DMS114 treated with DMSO at 0.1 percent for 48 hours (cell line): ENCODE results near the gene DEFB131A.
"Not testable (repeated sequence)": the region's sequence is repeated elsewhere in the genome, so short reads cannot be mapped to it uniquely, and the experiment has no call there.

Source experiments
- DNase-seq: peaks from one replicate; lab custom pipeline; 2025; ENCODE audit not compliant: unreplicated experiment; lab: John Stamatoyannopoulos, UW

The DEFB131A gene, protein sequence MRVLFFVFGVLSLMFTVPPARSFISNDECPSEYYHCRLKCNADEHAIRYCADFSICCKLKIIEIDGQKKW

GRCh38 chr4:9444114-9444513 is at the start of gene DEFB131A:
TSS of gene DEFB131A (plus strand) at chr4:9444414. CDS start at chr4:9444534, 120 bp downstream.
- not testable (repeated sequence) for DNase-seq

GRCh38 chr4:9405774-9406173 is 38.4 kb upstream of the DEFB131A start:
- not testable (repeated sequence) for DNase-seq

DNA sequence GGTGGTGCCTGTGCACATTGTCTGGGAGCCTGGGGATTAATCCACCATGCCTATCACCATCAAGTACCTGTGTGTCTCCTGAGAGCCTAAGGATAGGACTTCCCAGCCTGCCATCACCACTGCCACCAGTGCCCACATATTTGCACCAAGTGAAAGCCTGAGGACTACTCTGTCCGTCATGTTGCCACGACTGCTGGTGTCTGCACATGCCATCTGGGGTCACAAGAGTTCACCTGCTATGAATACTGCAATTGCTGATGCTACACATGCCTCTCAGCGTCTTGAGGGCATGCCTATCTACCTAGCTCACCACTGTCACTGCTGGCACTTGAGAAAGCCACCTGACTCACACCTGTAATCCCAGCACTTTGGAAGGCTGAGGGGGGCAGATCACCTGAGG is 37.7 kb upstream of the DEFB131A start:
- DNase-seq, result not testable (repeated sequence)

- no peak for DNase-seq
These were observed 34.4 kb upstream of the DEFB131A start for GRCh38 chr4:9409793-9410192.

GRCh38 chr4:9421884-9422455 is 22.2 kb upstream of the DEFB131A start:
- DNase-seq, result not testable (repeated sequence)

- DNase-seq, result not testable (repeated sequence)
These were observed 18.3 kb upstream of the DEFB131A start for GRCh38 chr4:9425916-9426315.

GRCh38 chr4:9430061-9430460 is 14.2 kb upstream of the DEFB131A start:
- not testable (repeated sequence) for DNase-seq

DNA sequence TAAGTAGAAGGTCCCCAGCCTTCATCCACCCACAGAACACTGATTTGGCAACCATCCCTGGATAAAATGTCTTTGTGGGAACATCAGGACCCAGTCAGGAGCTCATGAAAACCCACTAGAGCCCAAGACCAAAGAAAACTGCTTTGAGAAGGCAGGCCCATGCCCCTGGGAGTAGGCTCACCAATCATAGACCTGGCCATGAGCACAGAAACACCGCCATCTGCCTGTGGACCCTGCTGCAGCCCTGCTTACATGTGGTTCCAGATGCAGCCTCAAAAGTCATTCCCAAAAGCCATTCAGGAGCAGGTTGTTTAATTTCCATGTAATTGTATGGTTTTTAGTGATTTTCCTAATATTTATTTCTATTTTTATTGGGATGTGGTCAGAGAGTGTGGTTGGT is 10.9 kb upstream of the DEFB131A start:
- not testable (repeated sequence) for DNase-seq

GRCh38 chr4:9436728-9437127 is 7.5 kb upstream of the DEFB131A start:
- DNase-seq, result not testable (repeated sequence)

DNA sequence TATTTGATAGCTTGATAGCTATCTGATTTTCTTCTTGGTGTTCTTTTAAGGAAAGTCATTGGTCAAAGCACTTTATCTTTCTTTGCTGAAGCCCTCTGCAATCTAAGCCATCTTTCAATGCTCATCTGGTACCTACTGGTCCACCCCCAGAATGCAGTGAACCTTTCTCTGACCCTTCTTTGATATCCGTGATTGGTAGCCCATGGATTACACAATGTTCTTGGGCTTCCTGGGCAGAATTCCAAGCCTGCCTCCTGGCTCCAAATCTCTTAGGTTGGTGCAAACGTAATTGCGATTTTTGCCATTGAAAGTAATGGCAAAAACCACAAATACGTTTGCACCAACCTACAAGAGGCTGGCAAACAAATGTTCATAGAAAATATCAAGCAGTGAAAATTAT is 1.9 kb upstream of the DEFB131A start:
- DNase-seq, result not testable (repeated sequence)

- not testable (repeated sequence) for DNase-seq
These were observed 467 bp downstream of the DEFB131A start for GRCh38 chr4:9444681-9445080.

GRCh38 chr4:9452251-9452650 is 8.0 kb downstream of the DEFB131A start:
- not testable (repeated sequence) for DNase-seq

DNA sequence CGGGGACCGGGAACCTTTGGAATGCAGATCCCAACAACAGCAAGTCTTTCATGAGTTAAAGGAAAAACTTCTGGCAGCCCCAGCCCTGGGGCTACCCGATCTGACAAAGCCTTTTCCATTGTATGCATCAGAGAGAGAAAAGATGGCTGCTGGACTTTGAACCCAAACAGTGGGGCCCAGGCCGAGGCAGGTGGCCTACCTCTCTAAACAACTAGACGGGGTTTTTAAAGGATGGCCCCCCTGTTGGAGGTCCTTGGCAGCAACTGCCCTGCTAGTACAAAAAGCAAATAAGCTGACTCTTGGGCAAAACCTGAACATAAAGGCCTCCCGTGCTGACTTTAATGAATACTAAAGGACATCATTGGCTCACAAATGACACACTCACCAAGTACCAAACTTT is 10.1 kb downstream of the DEFB131A start:
- not testable (repeated sequence) for DNase-seq

DNA sequence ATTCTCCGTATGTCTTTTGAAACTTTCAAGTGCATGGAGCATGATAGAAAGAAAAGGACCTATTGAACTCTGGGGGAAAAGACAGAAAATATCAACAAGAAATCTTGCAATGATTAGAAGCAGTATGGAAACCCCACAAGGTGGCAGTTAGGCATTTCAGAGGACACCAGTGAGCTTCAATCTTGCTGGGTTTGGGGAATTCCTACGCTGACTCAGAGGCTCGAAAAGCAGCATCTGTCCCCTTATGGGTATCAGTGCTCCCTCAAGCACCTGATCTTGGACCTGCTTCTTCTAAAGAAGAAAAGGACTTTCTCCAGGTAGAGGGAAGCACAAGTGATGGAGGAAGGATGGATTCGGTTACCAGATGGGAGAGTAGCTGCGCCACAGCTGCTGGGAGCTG is 10.8 kb downstream of the DEFB131A start:
- DNase-seq, result not testable (repeated sequence)

- DNase-seq, result not testable (repeated sequence)
These were observed 35.3 kb downstream of the DEFB131A start for GRCh38 chr4:9479466-9479865.

GRCh38 chr4:9480066-9480465 is 35.9 kb downstream of the DEFB131A start:
- not testable (repeated sequence) for DNase-seq

DNA sequence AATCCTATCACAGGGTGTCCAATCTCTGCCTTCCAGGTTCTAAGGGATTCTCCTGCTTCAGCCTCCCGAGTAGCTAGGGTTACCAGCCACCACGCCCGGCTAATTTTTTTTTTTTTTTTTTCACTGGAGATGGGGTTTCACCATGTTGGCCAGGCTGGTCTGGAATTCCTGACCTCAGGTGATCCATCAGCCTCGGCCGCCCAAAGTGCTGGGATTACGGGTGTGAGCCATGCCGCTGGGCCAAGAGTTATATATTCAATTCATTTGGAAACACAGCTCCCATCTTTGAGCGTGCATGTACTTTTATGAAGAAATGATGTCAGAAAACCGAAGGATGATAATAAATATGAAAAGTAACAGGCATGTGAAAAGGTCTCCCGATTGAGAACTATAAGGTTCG is 38.7 kb downstream of the DEFB131A start:
- not testable (repeated sequence) for DNase-seq

GRCh38 chr4:9483682-9484081 is 39.5 kb downstream of the DEFB131A start:
- not testable (repeated sequence) for DNase-seq

DNA sequence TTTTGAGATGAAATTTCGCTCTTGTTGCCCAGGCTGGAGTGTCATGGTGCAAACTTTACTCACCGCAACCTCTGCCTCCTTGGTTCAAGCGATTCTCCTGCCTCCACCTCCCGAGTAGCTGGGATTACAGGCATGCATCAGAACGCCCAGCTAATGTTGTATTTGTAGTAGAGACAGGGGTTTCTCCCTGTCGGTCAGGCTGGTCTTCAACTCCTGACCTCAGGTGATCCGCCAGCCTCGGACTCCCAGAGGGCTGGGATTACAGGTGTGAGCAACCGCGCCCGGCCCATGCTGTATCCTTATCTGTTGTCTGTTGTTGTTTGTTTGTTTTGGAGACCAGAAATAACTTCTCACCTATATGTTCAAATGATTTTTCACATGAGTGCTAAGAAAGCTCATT is 42.7 kb downstream of the DEFB131A start:
- not testable (repeated sequence) for DNase-seq

DNA sequence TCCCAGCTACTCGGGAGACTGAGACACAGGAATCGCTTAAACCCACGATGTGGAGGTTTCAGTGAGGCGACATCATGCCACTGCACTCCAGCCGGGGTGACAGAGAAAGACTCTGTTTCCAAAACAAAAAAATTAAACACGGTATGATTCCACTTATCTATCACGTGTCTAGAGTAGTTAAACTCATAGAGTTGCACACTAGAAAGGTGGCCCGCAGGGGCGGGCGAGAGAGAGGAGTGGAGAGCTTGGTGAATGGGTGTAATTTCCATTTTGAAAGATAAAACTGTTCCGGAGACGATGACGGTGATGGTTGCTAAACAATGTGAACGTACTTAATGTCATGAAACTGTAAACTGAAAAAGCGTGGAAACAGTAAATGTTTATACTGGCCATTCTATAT is 44.6 kb downstream of the DEFB131A start:
- DNase-seq, result not testable (repeated sequence)

- not testable (repeated sequence) for DNase-seq
These were observed 46.3 kb downstream of the DEFB131A start for GRCh38 chr4:9490496-9490895.

DNA sequence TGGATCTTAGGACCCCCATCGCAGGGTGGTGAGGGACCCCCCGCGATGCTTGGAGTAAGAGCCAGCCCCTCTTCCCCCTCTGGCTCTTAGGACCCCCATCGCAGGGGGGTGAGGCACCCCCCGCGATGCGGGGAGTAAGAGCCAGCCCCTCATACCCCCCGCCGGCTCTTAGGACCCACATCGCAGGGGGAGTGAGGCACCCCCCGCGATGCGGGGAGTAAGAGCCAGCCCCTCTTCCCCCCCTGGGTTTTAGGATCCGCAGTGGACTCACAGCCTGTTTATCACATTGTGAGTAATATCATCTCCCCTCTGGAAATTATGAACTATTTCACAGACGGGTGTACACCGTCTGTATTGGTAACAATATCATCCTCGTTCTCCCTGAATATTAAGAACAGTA is 46.8 kb downstream of the DEFB131A start:
- DNase-seq, result not testable (repeated sequence)

GRCh38 chr4:9493589-9493988 is 49.4 kb downstream of the DEFB131A start:
- DNase-seq, result not testable (repeated sequence)
